IMR-90 (cell line): ENCODE data around the gene RPUSD1.

Source experiments
- BHLHE40 ChIP-seq: fragments of 150-350 bp; IDR thresholded peaks from 2 replicates; pipeline ENCODE4 v1.6.1; 2016; ENCODE audit warnings: mild to moderate bottlenecking, low read depth, low read length
- CEBPB ChIP-seq: IDR thresholded peaks from 2 replicates; pipeline ENCODE4 v1.6.1; 2012; ENCODE audit warnings: low read depth, low read length, improper control_type of control experiment
- CHD1 ChIP-seq: IDR thresholded peaks from 2 replicates; pipeline ENCODE4 v1.6.1; 2012; ENCODE audit warnings: low read depth, low read length, improper control_type of control experiment
- CTCF ChIP-seq: conservative IDR thresholded peaks from 2 replicates; pipeline ENCODE4 v1.5.1; 2012; ENCODE audit warnings: mild to moderate bottlenecking, low read depth, low read length, improper control_type of control experiment
- FOS ChIP-seq: fragments of 150-350 bp; IDR thresholded peaks from 2 replicates; pipeline ENCODE4 v1.6.1; 2016; ENCODE audit warnings: low read depth, low read length
- MAFK ChIP-seq: IDR thresholded peaks from 2 replicates; pipeline ENCODE4 v1.6.1; 2012; ENCODE audit warnings: low read depth, low read length, improper control_type of control experiment
- MAZ ChIP-seq: IDR thresholded peaks from 2 replicates; pipeline ENCODE4 v1.6.1; 2012; ENCODE audit warnings: low read depth, mild to moderate bottlenecking, low read length, improper control_type of control experiment, moderate library complexity, borderline replicate concordance
- NFE2L2 ChIP-seq: fragments of 150-350 bp; IDR thresholded peaks from 2 replicates; pipeline ENCODE4 v1.6.1; 2016; ENCODE audit warnings: low read depth, mild to moderate bottlenecking, low read length
- POLR2A ChIP-seq: IDR thresholded peaks from 2 replicates; pipeline ENCODE4 v1.6.1; 2012; ENCODE audit warnings: mild to moderate bottlenecking, low read depth, low read length
- RFX5 ChIP-seq: IDR thresholded peaks from 2 replicates; pipeline ENCODE4 v1.8.0; 2012; ENCODE audit warnings: low read depth, mild to moderate bottlenecking, low read length, moderate library complexity
- SMC3 ChIP-seq: fragments of 150-350 bp; IDR thresholded peaks from 2 replicates; pipeline ENCODE4 v1.6.1; 2016; ENCODE audit warnings: low read depth, mild to moderate bottlenecking, antibody characterized with exemption, low read length, moderate library complexity
- TF ChIP-seq, protein P1 (sequence below): fragments of 150-350 bp; IDR thresholded peaks from 2 replicates; pipeline ENCODE4 v1.6.1; 2016; ENCODE audit warnings: low read depth, mild to moderate bottlenecking, low read length, moderate library complexity, borderline replicate concordance
- TF ChIP-seq, protein P2 (sequence below): fragments of 150-350 bp; IDR thresholded peaks from 2 replicates; pipeline ENCODE4 v1.6.1; 2017; ENCODE audit warnings: mild to moderate bottlenecking, antibody characterized with exemption, low read length, low read depth

GRCh38 chr16:763369-764183 lies 24.6 kb downstream of the RPUSD1 start:
- TF ChIP-seq CTCF (no peak), POLR2A (no peak), MAZ (no peak), SMC3 (no peak), MAFK (no peak), CHD1 (no peak), BHLHE40 (no peak), NFE2L2 (no peak), FOS (no peak), RFX5 (no peak), CEBPB (no peak)
- TF ChIP-seq, protein P1, sequence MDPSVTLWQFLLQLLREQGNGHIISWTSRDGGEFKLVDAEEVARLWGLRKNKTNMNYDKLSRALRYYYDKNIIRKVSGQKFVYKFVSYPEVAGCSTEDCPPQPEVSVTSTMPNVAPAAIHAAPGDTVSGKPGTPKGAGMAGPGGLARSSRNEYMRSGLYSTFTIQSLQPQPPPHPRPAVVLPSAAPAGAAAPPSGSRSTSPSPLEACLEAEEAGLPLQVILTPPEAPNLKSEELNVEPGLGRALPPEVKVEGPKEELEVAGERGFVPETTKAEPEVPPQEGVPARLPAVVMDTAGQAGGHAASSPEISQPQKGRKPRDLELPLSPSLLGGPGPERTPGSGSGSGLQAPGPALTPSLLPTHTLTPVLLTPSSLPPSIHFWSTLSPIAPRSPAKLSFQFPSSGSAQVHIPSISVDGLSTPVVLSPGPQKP = no peak
- TF ChIP-seq, protein P2, sequence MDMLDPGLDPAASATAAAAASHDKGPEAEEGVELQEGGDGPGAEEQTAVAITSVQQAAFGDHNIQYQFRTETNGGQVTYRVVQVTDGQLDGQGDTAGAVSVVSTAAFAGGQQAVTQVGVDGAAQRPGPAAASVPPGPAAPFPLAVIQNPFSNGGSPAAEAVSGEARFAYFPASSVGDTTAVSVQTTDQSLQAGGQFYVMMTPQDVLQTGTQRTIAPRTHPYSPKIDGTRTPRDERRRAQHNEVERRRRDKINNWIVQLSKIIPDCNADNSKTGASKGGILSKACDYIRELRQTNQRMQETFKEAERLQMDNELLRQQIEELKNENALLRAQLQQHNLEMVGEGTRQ = no peak
